GM23338 (cell line): ENCODE results near the gene STIM1.

Source experiments
- CREB1 ChIP-seq: fragments of 250-450 bp; sonication (Bioruptor Pico); IDR thresholded peaks from 2 replicates; pipeline ENCODE4 v1.5.0; 2020; ENCODE audit warnings: low read depth, mild to moderate bottlenecking, moderate library complexity
- EZH2 ChIP-seq: fragments of 200-600 bp; sonication (generic); IDR thresholded peaks from one replicate; pipeline ENCODE4 v1.8.0; 2017; ENCODE audit warnings: antibody characterized with exemption, mild to moderate bottlenecking, low read depth; ENCODE audit not compliant: unreplicated experiment
- EZH2phosphoT487 ChIP-seq: fragments of 200-600 bp; sonication (generic); IDR thresholded peaks from one replicate; pipeline ENCODE4 v1.8.1; 2018; ENCODE audit warnings: antibody characterized with exemption; ENCODE audit not compliant: unreplicated experiment
- JUNB ChIP-seq: IDR thresholded peaks from one replicate; pipeline ENCODE4 v1.6.1; 2016; ENCODE audit warnings: antibody characterized with exemption; ENCODE audit not compliant: unreplicated experiment
- NANOG ChIP-seq: IDR thresholded peaks from 2 replicates; pipeline ENCODE4 v1.6.1; 2016; ENCODE audit warnings: antibody characterized with exemption, borderline replicate concordance
- POLR2AphosphoS5 ChIP-seq: IDR thresholded peaks from 2 replicates; pipeline ENCODE4 v1.6.1; 2016; ENCODE audit warnings: antibody characterized with exemption, low read depth
- ZNF114 ChIP-seq: fragments of 250-450 bp; sonication (Bioruptor Pico); IDR thresholded peaks from 2 replicates; pipeline ENCODE4 v1.5.0; 2020; ENCODE audit warnings: mild to moderate bottlenecking, moderate library complexity
- TF ChIP-seq, protein P1 (sequence below), 2 experiments: fragments of 200-600 bp in 1 of 2; sonication (generic) in 1 of 2; conservative IDR thresholded peaks; 2 replicates each; pipeline versions ENCODE4 v1.5.1 to v1.6.1; 2016 to 2017; ENCODE audit warnings: antibody characterized with exemption in 2 of 2, low read depth in 2 of 2, mild to moderate bottlenecking in 2 of 2, moderate library complexity in 1 of 2
- TF ChIP-seq, protein P2 (sequence below): IDR thresholded peaks from one replicate; pipeline ENCODE4 v1.6.1; 2018; ENCODE audit warnings: antibody characterized with exemption; ENCODE audit not compliant: unreplicated experiment

DNA sequence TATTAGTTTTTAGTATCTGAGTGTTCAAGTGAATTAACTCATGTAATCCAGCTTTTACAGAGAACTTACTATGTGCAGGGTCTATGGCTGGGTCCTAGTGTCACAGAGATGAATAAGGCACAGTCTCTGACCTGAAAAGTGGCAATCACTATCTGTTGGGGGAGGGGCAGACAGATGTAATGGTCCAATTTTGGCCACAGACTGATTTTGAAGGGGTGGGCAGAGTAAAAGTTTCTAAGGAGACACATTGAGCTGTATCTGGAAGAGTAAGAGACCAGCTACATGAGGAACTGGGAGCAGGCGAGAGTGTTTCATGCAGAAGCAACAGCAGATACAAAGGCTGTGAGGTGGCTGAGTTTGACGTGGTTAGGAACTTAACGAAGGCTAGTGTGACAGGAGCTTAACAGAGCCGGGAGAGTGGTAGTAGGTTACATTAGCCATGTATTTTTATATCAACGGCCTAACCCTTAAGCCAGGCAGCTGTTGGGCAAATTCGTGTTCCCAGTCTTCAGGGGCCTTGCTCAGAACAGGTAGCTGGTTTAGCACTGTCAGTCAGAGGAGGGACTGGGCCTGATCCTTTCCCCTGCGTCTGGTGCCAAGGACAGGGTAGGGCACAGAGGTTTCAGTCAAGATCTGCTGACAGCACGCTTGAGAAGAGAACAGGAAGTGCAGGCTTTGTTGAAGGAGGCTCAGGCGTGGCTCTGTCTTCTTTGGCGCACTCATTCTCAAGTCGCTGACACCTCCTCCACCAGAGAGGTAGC lies 1.4 kb upstream of the STIM1 start:
- TF ChIP-seq EZH2phosphoT487 (no peak), POLR2AphosphoS5 (no peak), JUNB (no peak), EZH2 (no peak), ZNF114 (CRISPR knock-in tag) (no peak), NANOG (no peak), CREB1 (no peak)
- TF ChIP-seq, protein P1, sequence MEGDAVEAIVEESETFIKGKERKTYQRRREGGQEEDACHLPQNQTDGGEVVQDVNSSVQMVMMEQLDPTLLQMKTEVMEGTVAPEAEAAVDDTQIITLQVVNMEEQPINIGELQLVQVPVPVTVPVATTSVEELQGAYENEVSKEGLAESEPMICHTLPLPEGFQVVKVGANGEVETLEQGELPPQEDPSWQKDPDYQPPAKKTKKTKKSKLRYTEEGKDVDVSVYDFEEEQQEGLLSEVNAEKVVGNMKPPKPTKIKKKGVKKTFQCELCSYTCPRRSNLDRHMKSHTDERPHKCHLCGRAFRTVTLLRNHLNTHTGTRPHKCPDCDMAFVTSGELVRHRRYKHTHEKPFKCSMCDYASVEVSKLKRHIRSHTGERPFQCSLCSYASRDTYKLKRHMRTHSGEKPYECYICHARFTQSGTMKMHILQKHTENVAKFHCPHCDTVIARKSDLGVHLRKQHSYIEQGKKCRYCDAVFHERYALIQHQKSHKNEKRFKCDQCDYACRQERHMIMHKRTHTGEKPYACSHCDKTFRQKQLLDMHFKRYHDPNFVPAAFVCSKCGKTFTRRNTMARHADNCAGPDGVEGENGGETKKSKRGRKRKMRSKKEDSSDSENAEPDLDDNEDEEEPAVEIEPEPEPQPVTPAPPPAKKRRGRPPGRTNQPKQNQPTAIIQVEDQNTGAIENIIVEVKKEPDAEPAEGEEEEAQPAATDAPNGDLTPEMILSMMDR (conservative IDR thresholded peaks at IDR 0.05; ENCODE audit: low read depth in 2 of 2): no peak
- TF ChIP-seq, protein P2, sequence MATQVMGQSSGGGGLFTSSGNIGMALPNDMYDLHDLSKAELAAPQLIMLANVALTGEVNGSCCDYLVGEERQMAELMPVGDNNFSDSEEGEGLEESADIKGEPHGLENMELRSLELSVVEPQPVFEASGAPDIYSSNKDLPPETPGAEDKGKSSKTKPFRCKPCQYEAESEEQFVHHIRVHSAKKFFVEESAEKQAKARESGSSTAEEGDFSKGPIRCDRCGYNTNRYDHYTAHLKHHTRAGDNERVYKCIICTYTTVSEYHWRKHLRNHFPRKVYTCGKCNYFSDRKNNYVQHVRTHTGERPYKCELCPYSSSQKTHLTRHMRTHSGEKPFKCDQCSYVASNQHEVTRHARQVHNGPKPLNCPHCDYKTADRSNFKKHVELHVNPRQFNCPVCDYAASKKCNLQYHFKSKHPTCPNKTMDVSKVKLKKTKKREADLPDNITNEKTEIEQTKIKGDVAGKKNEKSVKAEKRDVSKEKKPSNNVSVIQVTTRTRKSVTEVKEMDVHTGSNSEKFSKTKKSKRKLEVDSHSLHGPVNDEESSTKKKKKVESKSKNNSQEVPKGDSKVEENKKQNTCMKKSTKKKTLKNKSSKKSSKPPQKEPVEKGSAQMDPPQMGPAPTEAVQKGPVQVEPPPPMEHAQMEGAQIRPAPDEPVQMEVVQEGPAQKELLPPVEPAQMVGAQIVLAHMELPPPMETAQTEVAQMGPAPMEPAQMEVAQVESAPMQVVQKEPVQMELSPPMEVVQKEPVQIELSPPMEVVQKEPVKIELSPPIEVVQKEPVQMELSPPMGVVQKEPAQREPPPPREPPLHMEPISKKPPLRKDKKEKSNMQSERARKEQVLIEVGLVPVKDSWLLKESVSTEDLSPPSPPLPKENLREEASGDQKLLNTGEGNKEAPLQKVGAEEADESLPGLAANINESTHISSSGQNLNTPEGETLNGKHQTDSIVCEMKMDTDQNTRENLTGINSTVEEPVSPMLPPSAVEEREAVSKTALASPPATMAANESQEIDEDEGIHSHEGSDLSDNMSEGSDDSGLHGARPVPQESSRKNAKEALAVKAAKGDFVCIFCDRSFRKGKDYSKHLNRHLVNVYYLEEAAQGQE: no peak
